ENCODE data around the gene TMEM132E.

- TF ChIP-seq CTCF (IDR thresholded peaks at IDR 0.05) (no peak), ZFX (IDR thresholded peaks at IDR 0.05; ENCODE audit: borderline replicate concordance) (no peak)
Measured at GRCh38 chr17:34598161-34598776, 18.9 kb downstream of the TMEM132E start.

All from 22Rv1 (cell line).